ENCODE measurements around the gene TLE2. TPM values are rescaled to one million over a fixed set of nuclear protein-coding genes. Genes with fewer than 3 reads are reported as not detected.
"Not testable (repeated sequence)": the region's sequence is repeated elsewhere in the genome, so short reads cannot be mapped to it uniquely, and the experiment has no call there.

The TLE2 gene
- total RNA-seq, 2 experiments from 2014 or later = 3.9 to 5.0 TPM

DNA sequence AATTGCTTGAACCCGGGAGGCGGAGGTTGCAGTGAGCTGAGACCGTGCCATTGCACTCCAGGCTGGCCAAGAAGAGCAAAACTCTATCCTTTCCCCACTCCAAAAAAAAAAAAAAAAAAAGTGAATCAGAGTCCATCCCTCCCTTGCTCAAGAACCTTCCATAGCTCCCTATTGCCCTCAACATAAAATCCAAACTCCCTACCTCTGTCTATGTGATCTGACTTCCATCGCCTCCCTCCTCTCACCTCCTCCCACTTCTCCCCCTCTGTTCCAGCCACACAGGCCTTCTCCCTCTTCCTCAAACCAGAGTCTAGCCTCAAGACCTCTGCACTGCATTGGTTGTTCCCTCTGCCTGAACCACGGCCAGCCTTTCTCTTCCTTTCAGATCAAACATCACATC is 10.0 kb upstream of the TLE2 start:
- ATAC-seq (ENCODE audit: low read depth) (no peak), DNase-seq (no peak)
- H3K9me3 Mint-ChIP-seq = no peaks in the 10 kb centered on the region
- POLR2A ChIA-PET = interaction anchor here (0.6 to 1.6 kb wide), 5 partner anchors 12 to 21 kb away, joined by 3 to 6 read pairs (median 3); no protein-coding TSS in a partner anchor
- peaks cover 21% of the 10 kb centered on the region for H3K4me1 Mint-ChIP-seq
- no peak overlapping the region for H3K27ac Mint-ChIP-seq
- no peak overlapping the region for H3K4me3 Mint-ChIP-seq
- peaks cover 5% of the 10 kb centered on the region for H3K27me3 Mint-ChIP-seq
- H3K36me3 Mint-ChIP-seq = no peaks in the 10 kb centered on the region

DNA sequence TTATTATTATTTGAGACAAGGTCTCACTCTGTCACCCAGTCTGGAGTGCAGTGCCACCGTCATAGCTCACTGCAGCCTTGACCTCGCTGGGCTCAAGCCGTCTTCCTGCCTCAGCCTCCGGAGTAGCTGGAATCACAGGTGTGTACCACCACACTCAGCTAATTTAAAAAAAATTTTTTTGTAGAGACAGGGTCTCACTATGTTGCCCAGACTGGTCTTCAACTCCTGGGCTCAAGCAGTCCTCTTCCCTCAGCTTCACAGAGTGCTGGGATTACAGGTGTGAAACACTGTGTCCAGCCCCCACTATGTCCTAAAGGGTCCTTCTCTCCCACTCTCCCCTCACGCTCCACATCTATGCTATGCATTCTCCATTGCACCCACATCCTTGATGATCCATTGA is 9.1 kb upstream of the TLE2 start:
- H3K9me3 Mint-ChIP-seq = no peaks in the 10 kb centered on the region
- peaks cover 21% of the 10 kb centered on the region for H3K4me1 Mint-ChIP-seq
- H3K27me3 Mint-ChIP-seq = peaks cover 13% of the 10 kb centered on the region
- POLR2A ChIA-PET = interaction anchor here (1.2 to 3.9 kb wide), 2 partner anchors 11 to 24 kb away, joined by 3 to 49 read pairs; partner anchors contain the start of gene TLE5
- no peak overlapping the region for H3K27ac Mint-ChIP-seq
- DNase-seq (no peak), ATAC-seq (ENCODE audit: low read depth) (no peak)
- H3K4me3 Mint-ChIP-seq = no peak overlapping the region
- H3K36me3 Mint-ChIP-seq = no peaks in the 10 kb centered on the region

DNA sequence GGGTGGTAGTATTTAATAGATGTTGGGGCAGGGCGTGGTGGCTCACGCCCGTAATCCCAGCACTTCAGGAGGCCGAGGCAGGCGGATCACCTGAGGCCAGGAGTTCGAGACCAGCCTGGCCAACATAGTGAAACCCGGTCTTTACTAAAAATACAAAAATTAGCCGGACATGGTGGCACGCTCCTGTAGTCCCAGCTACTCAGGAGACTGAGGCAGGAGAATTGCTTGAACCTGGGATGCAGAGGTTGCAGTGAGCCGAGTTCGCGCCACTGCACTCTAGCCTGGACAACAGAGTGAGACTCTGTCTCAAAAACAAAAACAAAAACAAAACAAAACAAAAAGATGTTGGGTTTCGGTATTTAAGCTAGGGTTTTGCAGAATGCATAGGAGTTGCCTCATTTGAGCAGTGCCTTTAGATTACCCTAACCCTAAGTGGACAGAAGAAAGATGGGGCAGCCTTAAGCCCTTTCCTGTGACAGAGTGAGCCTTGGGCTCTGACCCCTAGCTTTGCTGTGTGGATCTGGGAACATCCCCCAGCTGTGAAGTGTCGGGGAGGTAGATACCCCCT is 8.0 kb upstream of the TLE2 start:
- not testable (repeated sequence) for ATAC-seq (ENCODE audit: low read depth); H3K36me3 Mint-ChIP-seq; DNase-seq; H3K9me3 Mint-ChIP-seq
- H3K27me3 Mint-ChIP-seq = peaks cover 25% of the 10 kb centered on the region
- POLR2A ChIA-PET = interaction anchor here (0.6 to 3.9 kb wide), 8 partner anchors 16 to 970 kb away, joined by 3 to 49 read pairs (median 6); partner anchors contain the start of gene TLE5
- peak overlapping the region; percentile 83 for H3K4me3 Mint-ChIP-seq
- peak overlapping the region; percentile 20 for H3K27ac Mint-ChIP-seq
- H3K4me1 Mint-ChIP-seq = peaks cover 17% of the 10 kb centered on the region

DNA sequence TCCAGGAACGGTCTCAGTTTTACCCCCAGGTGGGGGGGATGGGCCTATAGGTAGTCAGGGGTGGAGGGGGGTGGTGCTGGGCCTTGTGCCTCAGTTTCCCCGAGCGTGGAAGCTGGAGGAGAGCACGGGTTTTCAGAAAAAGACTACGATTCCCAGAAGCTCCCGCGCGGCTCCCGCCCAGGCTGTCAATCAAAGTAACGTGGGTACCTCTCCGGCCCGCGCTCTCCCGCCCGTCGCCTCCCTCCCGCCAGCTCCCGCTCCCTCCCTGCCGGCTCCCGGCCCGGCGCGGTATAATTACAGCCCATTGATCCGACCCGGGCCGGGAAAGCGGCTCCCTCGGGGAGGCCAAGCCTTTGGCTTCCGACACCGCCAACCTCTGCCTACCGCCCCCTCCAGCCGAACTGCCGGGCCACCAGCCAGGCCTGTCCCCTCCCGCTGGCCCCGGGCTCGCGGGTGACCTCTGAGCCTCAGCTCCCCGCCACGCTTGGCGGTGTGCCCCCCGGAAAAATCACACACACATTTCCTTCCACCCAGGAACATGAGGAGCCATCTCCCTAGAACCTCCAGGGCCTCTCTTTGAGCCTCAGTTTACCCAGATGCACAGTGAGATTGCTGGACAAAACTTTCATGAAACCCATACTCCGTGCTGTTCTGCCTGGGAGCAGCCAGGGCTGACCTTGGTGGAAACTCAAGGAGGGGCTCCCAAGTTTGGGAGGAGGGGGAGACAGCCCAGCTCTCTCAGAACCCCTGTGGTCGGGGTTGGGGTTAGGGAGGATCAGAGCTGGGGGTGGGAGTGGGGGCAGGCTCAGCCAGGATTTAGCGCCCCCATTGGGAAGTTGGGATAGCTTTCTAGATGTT is 7.3 kb upstream of the TLE2 start:
- Mint-ChIP-seq H3K27ac (peak overlapping the region; percentile 96), H3K27me3 (peaks cover 31% of the 10 kb centered on the region), H3K4me1 (peaks cover 16% of the 10 kb centered on the region), H3K36me3 (no peaks in the 10 kb centered on the region), H3K9me3 (no peaks in the 10 kb centered on the region), H3K4me3 (peak overlapping the region; percentile 83)
- POLR2A ChIA-PET = interaction anchor here (0.6 to 3.9 kb wide), 18 partner anchors 14 to 971 kb away, joined by 3 to 49 read pairs (median 4); partner anchors contain the start of genes THOP1, TLE5, TLE6 and ZNF57
- ATAC-seq (ENCODE audit: low read depth) (peak; percentile 47), DNase-seq (peak; percentile 84)

DNA sequence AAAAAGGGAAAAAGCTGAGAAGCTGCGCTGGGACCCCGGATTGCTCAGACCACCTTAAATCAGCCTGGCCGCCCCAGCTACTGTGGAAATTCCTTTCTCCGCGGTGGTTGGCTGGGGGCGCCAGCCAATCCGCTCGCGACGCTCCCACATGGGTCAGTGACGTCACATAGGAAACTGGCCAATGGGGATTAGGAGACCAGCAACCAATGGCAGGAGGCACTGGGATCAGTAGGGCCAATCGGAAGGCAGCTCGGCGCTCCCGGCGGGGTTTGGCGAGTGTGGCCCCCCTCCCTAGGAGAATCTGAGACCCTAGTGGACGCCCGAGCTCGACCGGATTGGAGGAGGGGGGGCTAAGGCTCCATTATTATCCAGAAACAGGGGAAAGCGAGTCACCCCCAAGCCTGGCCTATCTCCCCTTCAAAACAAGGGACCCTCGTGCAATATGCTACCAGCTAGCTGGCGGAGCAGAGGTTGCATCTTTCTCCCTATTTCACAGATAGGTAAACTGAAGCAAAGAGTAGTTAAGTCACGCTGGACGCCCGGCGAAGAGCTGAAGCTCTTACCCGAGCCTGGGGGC is 6.5 kb upstream of the TLE2 start:
- H3K36me3 Mint-ChIP-seq = no peaks in the 10 kb centered on the region
- peak; percentile 95 for ATAC-seq (ENCODE audit: low read depth)
- peaks cover 38% of the 10 kb centered on the region for H3K27me3 Mint-ChIP-seq
- peaks cover 16% of the 10 kb centered on the region for H3K4me1 Mint-ChIP-seq
- H3K27ac Mint-ChIP-seq = peak overlapping the region; percentile 96
- no peaks in the 10 kb centered on the region for H3K9me3 Mint-ChIP-seq
- H3K4me3 Mint-ChIP-seq = peak overlapping the region; percentile 83
- peak; percentile 88 for DNase-seq
- POLR2A ChIA-PET = interaction anchor here (0.7 to 3.9 kb wide), 17 partner anchors 13 to 763 kb away, joined by 3 to 49 read pairs (median 4); partner anchors contain the start of genes THOP1, TLE5, TLE6 and ZNF57

DNA sequence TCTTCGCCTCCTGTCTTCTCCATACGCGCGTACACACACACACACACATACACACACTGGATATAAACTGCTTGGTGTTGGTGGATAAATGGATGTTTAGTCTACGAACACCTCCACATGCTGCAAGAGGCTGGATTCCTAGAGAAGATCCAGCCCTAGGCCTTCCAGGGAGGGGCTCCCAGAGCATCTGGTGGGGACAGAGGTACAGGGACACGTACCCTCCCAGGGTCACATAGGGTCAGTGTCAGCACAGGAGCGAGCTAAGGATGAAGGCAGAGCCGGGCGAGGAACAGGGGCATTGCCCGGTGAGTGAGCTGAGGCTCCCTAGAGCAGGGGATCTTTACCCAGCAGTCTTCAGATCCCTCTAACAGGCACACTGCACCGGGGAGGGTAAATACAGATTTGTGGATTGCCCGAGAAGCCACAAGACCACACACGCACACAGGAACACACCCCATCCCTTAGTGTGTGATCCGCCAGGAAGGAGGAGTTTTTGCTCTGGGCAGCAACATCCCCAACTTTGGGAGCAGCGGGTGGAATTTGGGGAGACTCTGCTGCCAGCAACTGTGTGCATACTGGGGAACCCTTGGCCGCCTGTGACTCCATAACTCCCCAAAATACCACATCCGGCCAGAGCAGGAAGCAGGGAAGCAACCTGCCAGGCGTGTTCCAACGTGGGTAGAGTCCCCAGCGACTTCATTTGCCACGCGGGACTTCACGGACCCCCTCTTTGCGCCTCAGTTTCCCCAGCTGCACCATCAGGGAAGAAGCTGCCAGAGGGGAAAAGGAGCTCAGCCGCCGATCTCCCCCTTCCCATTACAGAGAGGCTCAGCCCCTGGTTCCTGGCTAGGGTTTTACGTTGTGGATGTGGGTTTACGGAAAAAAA is 5.8 kb upstream of the TLE2 start:
- Mint-ChIP-seq H3K36me3 (no peaks in the 10 kb centered on the region), H3K4me1 (peaks cover 16% of the 10 kb centered on the region), H3K9me3 (no peaks in the 10 kb centered on the region), H3K27me3 (peaks cover 45% of the 10 kb centered on the region), H3K27ac (peak overlapping the region; percentile 96), H3K4me3 (peak overlapping the region; percentile 83)
- peak; percentile 64 for DNase-seq
- POLR2A ChIA-PET = interaction anchor here (0.8 to 3.9 kb wide), 10 partner anchors 13 to 763 kb away, joined by 3 to 49 read pairs (median 4); partner anchors contain the start of genes THOP1, TLE5, TLE6 and ZNF57
- ATAC-seq (ENCODE audit: low read depth) = peak; percentile 13

DNA sequence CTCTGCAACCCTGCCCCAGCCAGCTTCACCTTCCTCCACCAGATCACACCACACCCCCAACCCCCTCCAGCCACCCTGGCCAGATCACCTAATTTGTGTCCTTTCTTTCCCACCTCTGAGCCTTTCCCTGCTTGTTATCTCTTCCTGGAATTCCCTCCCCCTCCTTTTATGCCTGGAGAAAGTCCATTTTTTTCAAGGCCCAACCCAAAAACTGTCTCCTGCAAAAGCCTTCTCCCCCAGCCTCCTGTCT is 5.3 kb upstream of the TLE2 start:
- Mint-ChIP-seq H3K4me3 (peak overlapping the region; percentile 83), H3K27ac (no peak overlapping the region), H3K9me3 (no peaks in the 10 kb centered on the region), H3K27me3 (peaks cover 51% of the 10 kb centered on the region), H3K4me1 (peaks cover 16% of the 10 kb centered on the region), H3K36me3 (no peaks in the 10 kb centered on the region)
- no peak for DNase-seq
- ATAC-seq (ENCODE audit: low read depth) = no peak
- POLR2A ChIA-PET = interaction anchor here (3.9 kb wide), 1 partner anchor 27 kb away, joined by 49 read pairs; the partner anchor contains the start of gene TLE5

DNA sequence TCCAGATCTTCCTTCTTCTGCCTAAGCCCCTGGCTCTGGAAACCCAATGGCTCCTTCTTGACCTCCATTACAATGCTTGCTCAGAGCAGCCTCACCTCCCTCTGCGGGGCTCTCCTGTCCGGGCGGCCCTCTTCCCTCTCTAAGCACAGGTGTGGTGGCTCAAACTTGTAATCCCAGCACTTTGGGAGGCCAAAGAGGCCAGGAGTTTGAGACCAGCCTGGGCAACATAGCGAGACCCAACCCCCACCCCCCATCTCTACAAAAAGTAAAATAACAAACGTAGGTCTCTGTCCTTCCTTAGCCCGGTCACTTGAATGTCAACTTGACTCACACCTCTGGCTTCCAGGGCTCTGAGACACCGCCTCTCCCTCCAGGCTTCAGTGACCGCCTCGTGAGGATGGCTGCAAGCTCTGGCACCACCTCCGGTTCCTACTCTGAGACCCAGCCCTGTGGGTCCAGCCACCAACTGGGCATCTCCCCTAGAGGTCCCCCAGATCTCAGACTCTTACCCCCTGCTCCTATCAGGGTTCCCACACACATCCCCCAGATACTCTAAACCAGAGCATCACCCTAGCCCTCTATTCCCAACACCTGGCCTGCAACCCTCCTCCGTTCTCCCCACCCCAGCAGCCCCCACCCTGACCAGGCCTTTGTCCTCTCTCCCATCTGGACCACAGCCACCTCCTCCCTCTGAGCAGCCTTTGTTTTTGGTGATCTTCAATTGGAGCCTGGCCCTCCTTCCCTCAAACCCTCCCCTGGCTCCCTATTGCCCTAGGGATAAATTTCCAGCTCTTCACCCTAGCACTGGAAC is 4.7 kb upstream of the TLE2 start:
- Mint-ChIP-seq H3K4me1 (peaks cover 16% of the 10 kb centered on the region), H3K9me3 (no peaks in the 10 kb centered on the region), H3K27ac (no peak overlapping the region), H3K27me3 (peaks cover 52% of the 10 kb centered on the region), H3K4me3 (peak overlapping the region; percentile 38), H3K36me3 (no peaks in the 10 kb centered on the region)
- ATAC-seq (ENCODE audit: low read depth) (no peak), DNase-seq (no peak)
- POLR2A ChIA-PET = no interaction called here

DNA sequence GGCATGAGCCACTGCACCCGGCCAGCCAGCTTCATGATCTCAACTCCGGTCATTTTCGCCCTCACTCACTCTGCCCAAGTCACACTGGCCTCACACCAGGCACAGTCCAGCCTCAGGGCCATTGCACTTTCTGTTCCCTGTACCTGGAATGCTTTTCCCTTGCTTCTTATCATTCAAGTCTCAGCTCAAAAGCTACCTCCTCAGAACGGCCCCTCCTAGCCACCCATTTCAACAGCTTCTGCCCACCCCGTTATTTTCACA is 2.5 kb upstream of the TLE2 start:
- no peak overlapping the region for H3K4me3 Mint-ChIP-seq

DNA sequence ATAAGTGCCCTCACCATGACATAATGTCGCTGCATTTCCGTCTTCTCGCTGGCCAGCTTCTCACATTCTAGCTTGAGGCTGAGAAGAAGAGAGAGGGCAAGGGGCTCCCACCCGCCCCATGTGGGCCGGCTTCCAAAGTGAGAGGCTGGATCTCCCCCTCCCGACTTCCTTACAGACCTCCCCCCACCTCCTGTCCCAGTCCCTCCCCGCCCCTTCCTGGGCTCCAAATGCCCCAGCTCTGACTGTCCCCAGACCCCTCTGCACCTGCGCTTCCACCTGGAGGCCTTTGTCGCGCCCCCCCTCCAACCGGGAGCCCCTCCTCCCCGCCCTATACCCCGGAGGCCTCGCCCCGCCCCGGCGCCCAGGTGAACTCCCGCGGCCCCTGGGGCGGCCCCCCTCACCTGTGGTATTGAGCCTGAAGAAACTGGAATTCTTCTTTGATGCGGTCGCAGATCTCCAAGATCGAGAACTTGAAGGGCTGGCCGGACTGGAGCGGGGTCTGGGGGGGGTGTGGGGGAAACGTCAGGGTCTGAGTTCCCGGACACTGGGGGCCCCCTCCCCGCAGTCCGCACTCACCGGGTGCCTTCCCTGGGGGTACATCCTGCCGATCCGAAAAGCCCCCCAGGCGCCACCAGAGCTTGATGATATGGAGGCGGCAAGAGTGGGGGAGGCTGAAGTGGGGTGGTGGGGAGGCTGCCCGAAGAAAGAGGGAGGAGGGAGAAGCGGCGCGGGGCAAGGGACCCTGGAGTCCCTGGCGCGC is 595 bp downstream of the TLE2 start:
- Mint-ChIP-seq H3K36me3 (no peaks in the 10 kb centered on the region), H3K4me1 (peaks cover 5% of the 10 kb centered on the region), H3K9me3 (no peaks in the 10 kb centered on the region), H3K4me3 (peak overlapping the region; percentile 49), H3K27ac (no peak overlapping the region), H3K27me3 (peaks cover 60% of the 10 kb centered on the region)
- POLR2A ChIA-PET = no interaction called here
- no peak for ATAC-seq (ENCODE audit: low read depth)
- no peak for DNase-seq

More for the DNA sequence above, 2.5 kb upstream of the TLE2 start:
- POLR2A ChIA-PET = no interaction called here
- no peak for ATAC-seq (ENCODE audit: low read depth)
- H3K9me3 Mint-ChIP-seq = no peaks in the 10 kb centered on the region
- H3K27ac Mint-ChIP-seq = no peak overlapping the region
- no peaks in the 10 kb centered on the region for H3K36me3 Mint-ChIP-seq
- peaks cover 13% of the 10 kb centered on the region for H3K4me1 Mint-ChIP-seq
- peaks cover 66% of the 10 kb centered on the region for H3K27me3 Mint-ChIP-seq
- no peak for DNase-seq

DNA sequence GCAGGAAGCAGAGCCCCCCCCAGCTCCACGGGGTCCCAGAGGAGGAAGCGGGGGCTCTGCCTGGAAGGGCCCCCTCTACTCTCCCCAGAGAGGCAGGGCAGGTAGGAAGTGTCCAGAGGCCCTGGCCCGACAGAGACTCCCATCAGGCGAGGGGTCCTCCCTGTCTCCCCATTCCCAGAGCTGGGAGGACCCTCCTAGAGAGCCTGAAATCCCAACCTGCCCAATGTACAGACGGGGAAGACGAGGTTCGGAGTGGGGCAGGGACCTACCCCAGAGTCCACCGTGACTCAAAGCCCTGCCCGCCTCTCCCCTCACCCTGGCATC is 1.1 kb downstream of the TLE2 start:
- no peak overlapping the region for H3K4me3 Mint-ChIP-seq
- POLR2A ChIA-PET = interaction anchor here (0.6 kb wide), 1 partner anchor 65 kb away, joined by 4 read pairs; no protein-coding TSS in a partner anchor
- H3K27me3 Mint-ChIP-seq = peaks cover 54% of the 10 kb centered on the region
- ATAC-seq (ENCODE audit: low read depth) (no peak), DNase-seq (no peak)
- peaks cover 5% of the 10 kb centered on the region for H3K4me1 Mint-ChIP-seq
- H3K9me3 Mint-ChIP-seq = no peaks in the 10 kb centered on the region
- H3K27ac Mint-ChIP-seq = no peak overlapping the region
- H3K36me3 Mint-ChIP-seq = no peaks in the 10 kb centered on the region

DNA sequence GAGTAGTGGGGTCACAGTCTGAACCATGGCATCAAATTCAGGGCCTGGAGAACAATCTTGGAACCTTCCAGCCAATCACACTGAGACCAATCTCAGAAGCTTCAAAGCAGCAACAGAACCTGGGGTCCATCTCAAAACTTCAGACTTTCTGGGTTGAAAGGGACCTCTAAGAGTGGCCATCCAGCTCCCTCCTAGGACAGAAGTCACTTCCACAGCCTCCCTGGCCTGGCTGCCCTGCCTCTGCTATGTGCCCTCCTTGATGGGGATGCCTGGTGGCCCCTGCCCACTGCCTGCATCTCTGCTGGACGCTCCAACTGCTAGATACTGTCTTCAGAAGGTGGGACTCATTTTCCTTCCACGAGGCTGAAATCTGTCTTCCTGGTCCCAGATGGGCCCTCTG is 1.8 kb downstream of the TLE2 start:
- ATAC-seq (ENCODE audit: low read depth) = no peak
- H3K36me3 Mint-ChIP-seq = no peaks in the 10 kb centered on the region
- H3K4me3 Mint-ChIP-seq = no peak overlapping the region
- peaks cover 48% of the 10 kb centered on the region for H3K27me3 Mint-ChIP-seq
- H3K4me1 Mint-ChIP-seq = peaks cover 5% of the 10 kb centered on the region
- no peaks in the 10 kb centered on the region for H3K9me3 Mint-ChIP-seq
- POLR2A ChIA-PET = interaction anchor here (0.6 to 0.8 kb wide), 2 partner anchors 12 to 64 kb away, joined by 3 to 4 read pairs; no protein-coding TSS in a partner anchor
- DNase-seq = no peak
- H3K27ac Mint-ChIP-seq = no peak overlapping the region

Data from activated naive CD8-positive, alpha-beta T cell treated with anti-CD3 and anti-CD28 coated beads, Interleukin-2, amount 10 ng/mL, durations not matched to agents 7 days and 5 days (primary cell).